GM21786 (cell line): ENCODE measurements around the gene GDPD5.

ENCODE experiments used
- ATAC-seq: cut with Tn5 transposase; IDR thresholded peaks from one replicate; pipeline ENCODE4 v1.9.1; 2021; ENCODE audit not compliant: unreplicated experiment

The GDPD5 gene

GRCh38 chr11:75403983-75404658 lies 121.6 kb downstream of the GDPD5 start:
- no peak for ATAC-seq

- no peak for ATAC-seq
Observed at GRCh38 chr11:75403037-75403436, 122.7 kb downstream of the GDPD5 start.

GRCh38 chr11:75402002-75402773 lies 123.6 kb downstream of the GDPD5 start:
- ATAC-seq: no peak

GRCh38 chr11:75400146-75400865 lies 125.4 kb downstream of the GDPD5 start:
- no peak for ATAC-seq

- ATAC-seq: peak; percentile 90
Observed at GRCh38 chr11:75399344-75400145, 126.2 kb downstream of the GDPD5 start, which contains the start of gene RPS3. Gene RPS3 (plus strand): TSS chr11:75399518. CDS start chr11:75399548, 30 bp downstream.

- no peak for ATAC-seq
Observed at GRCh38 chr11:75398906-75399305, 126.8 kb downstream of the GDPD5 start.

DNA sequence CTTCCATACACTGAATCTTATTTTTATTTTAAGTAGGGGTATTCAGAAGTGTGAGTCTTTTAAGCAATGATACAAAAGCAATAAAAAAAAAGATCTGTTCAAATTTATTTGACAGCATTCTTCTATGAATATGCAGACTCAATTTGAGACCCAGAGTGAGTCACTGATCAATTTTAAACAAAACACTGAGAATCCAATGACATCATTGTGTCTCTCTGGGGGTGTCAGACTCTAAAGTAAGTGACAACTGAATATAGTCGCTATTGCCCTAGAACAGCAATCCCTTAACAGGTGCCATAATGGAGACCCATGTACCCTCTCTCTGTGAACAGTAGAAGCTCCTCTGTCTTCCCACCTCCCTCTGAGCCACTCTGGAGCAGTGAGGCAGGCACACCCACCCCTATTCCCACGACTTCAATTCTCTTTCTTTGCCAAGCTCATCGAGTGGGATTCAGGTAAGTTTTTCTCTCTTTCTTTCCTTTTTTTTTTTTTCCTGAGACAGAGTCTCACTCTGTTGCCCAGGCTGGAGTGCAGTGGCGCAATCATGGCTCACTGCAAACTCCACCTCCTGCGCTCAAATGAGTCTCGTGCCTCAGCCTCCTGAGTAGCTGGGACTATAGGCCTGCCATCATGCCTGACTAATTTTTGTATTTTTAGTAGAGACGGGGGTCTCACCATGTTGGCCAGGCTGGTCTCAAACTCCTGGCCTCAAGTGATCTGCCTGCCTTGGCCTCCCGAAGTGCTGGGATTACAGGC lies 131.5 kb downstream of the GDPD5 start:
- ATAC-seq: no peak

GRCh38 chr11:75389925-75390324 lies 135.8 kb downstream of the GDPD5 start:
- ATAC-seq: no peak

- ATAC-seq: no peak
Observed at GRCh38 chr11:75389276-75389605, 136.5 kb downstream of the GDPD5 start.

GRCh38 chr11:75388386-75389275 lies 137.1 kb downstream of the GDPD5 start:
- ATAC-seq: no peak

DNA sequence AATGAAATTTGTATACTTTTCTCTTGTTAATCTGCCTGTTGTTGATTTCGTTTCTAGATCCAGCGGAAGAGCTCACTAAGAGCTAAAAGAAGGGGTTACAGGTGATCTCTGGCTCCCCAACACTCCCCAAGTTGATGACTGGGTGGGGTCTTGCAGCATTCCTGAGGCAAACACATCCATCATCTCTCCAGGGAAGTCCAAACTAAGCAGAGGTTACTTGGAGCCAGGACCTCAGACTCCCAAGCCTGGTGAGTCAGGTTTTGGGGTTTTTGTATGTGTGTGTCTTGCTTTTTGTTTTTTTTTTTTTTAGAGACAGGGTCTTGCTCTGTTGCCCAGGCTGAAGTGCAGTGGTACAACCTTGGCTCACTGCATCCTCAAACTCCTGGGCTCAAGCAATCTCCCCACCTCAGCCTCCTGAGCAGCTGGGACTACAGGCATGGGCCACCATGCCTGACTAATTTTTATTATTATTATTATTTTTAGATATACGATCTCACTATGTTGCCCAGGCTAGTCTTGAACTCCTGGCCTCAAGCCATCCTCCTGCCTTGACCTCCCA lies 137.9 kb downstream of the GDPD5 start:
- no peak for ATAC-seq

GRCh38 chr11:75386942-75387630 lies 138.7 kb downstream of the GDPD5 start:
- no peak for ATAC-seq
